Activated naive CD8-positive, alpha-beta T cell treated with anti-CD3 and anti-CD28 coated beads for 36 hours (primary cell): ENCODE results near the gene KIF13A. TPM values are rescaled to one million over a fixed set of nuclear protein-coding genes. Genes with fewer than 3 reads are reported as not detected.

ENCODE experiments used
- total RNA-seq, 2 experiments: library from RNA; stranded (reverse); gene quantifications; one replicate each; pipeline ENCODE4 v1.2.3, GENCODE V29; 2021

Gene KIF13A
- total RNA-seq, 2 experiments from 2014 or later, result not detected

Other genes starting within 250 kb of the KIF13A start
- gene NHLRC1, start 135.0 kb upstream of the KIF13A start, total RNA-seq, result under 1 TPM; 0.16 to 0.19 TPM
- 1 to 10 TPM; 8.2 TPM for gene TPMT, start 167.4 kb upstream of the KIF13A start, total RNA-seq
- gene KDM1B, start 167.8 kb upstream of the KIF13A start, total RNA-seq, result 10 to 100 TPM; 11.8 to 12.0 TPM